ENCODE measurements around the gene TSC22D4. TPM values are rescaled to one million over a fixed set of nuclear protein-coding genes. Genes with fewer than 3 reads are reported as not detected.

The TSC22D4 gene
- total RNA-seq, 3 donors from 2014 or later, result 17.0 to 23.7 (median 19.7) TPM

GRCh38 chr7:100472121-100472851, 6.7 kb downstream of the TSC22D4 start:
- Histone ChIP-seq H3K36me3 (no peaks in the 10 kb centered on the region), H3K4me3 (peak overlapping the region in 2 of 3 donors; percentile 20 to 44), H3K27me3 (no peaks in the 10 kb centered on the region), H3K27ac (peak overlapping the region; percentile 73 to 89), H3K4me1 (peaks cover 14 to 16% of the 10 kb centered on the region in 2 donors), H3K9me3 (no peaks in the 10 kb centered on the region)
- intact Hi-C loops (cut with DNase I; ENCODE audit: low total_unique reads), result no loop called here
- TF ChIP-seq POLR2A (IDR thresholded peaks at IDR 0.05) (no peak), POLR2AphosphoS5 (IDR thresholded peaks at IDR 0.05) (no peak), CTCF (IDR thresholded peaks at IDR 0.05) (no peak)
- no peak for DNase-seq (ENCODE audit: low spot score in 2 of 2)

DNA sequence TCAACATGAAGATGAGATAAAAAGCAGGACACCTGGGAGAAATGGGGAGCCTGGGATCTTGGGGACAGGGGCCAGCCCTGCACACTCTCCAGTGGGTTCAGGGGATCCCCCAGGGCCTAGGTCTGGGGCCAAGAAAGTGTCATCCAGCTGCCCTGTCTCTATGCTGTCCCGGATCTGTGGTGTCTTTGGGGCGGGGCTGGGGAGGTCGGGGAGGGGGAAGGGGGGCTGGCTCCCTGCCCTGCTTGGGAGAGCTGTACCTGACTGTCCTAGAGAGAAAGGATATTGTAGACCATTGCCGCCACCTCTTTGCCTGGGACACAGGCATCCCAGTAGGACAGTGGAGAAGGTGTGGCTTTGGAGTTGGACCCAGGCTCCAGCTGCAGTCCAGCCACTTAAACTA, 8.0 kb downstream of the TSC22D4 start:
- no peak for DNase-seq (ENCODE audit: low spot score in 2 of 2)
- H3K4me3 ChIP-seq, result no peak overlapping the region
- no peaks in the 10 kb centered on the region for H3K27me3 ChIP-seq
- H3K27ac ChIP-seq, result no peak overlapping the region
- TF ChIP-seq CTCF (IDR thresholded peaks at IDR 0.05) (no peak), POLR2A (IDR thresholded peaks at IDR 0.05) (no peak), POLR2AphosphoS5 (IDR thresholded peaks at IDR 0.05) (no peak)
- H3K9me3 ChIP-seq, result no peaks in the 10 kb centered on the region
- intact Hi-C loops (cut with DNase I; ENCODE audit: low total_unique reads), result no loop called here
- no peaks in the 10 kb centered on the region for H3K36me3 ChIP-seq
- peaks cover 7 to 18% of the 10 kb centered on the region in 2 donors for H3K4me1 ChIP-seq

DNA sequence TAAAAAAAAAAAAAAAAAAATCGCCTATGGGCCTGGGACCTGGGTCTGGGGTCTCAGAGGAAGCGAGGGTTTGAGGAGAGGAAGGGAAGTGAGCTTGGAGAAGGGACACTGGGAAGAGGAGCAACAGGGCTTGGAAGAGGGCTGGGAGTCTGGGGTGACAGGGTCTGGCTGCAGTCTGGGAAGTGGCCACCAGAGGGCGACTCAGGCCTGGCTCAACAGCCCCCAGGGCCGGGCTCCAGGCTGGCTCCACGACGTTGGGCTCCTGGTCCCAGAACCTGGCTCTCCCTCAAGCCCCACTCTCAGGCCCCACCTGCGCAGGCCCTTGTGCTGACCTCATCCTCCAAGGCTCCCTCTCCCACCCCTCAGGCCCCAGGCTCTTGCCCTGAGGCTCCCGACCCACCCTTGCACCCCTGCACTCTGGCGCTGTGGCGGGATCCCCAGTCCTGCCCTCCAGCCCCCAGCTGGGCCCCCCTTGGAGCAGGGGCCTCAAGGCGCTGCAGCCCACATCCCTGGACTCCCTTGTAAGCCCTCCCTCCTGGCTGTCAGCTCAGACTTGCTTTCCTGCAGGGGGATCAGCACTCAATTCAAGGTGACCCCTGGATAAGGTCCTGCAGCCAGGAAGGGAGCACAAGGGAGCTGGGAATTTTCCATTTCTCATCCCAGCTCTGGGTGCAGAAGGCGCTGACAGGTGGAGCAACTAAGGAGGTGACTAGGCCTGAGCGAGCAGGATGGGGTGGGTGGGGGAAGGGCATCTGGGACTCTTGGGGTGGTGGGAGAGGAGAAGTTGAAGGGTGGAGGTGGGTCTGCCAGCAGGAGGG, 9.6 kb downstream of the TSC22D4 start:
- intact Hi-C loops (cut with DNase I; ENCODE audit: low total_unique reads), result loop anchor here (5.0 kb wide), 1 partner anchor 93 kb away; no protein-coding TSS in a partner anchor
- no peaks in the 10 kb centered on the region for H3K36me3 ChIP-seq
- H3K4me1 ChIP-seq, result peaks cover 7 to 18% of the 10 kb centered on the region in 2 donors

DNA sequence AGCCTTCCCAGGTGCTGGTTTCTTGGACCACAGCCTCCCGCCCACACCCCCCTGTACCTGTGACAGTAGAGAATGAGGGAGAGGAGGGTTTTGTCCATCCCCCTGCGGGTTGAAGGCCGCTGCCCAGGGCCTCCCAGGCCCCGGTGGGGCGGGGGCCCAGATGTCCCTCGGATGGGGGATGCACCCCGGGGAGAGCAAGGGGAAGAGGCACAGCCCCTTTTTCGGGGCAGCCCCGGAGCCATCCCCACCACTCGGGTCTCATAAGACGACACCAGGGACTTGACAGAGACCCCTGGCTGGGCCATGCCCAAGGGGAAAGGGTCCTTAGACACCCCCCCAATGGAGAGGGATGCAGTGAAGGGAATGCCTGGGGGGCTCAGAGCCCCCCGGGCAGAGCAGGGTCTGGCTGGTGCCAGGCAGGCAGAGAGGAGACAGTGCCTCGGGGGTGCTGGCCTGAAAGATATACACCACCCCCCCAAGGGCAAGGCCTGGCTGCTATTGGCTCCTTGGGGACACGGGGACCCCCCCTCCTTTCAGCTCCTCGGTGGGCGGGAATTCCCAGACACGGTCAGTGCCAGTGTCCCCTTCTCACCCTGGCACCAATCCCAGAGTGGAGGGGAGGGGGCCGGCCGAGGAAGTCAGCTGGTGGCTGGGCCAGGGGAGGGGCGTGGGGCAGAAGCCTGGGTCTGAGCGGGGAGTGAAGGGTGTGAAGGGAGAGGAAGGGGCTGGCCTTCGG, 11.2 kb downstream of the TSC22D4 start:
- DNase-seq (ENCODE audit: low spot score in 2 of 2), result no peak
- peaks cover 4 to 18% of the 10 kb centered on the region in 2 donors for H3K4me1 ChIP-seq
- no peaks in the 10 kb centered on the region for H3K36me3 ChIP-seq
- H3K4me3 ChIP-seq, result peak overlapping the region in 1 of 3 donors; percentile 39
- no peaks in the 10 kb centered on the region for H3K9me3 ChIP-seq
- no peak for TF ChIP-seq CTCF (IDR thresholded peaks at IDR 0.05)
- TF ChIP-seq POLR2AphosphoS5 (IDR thresholded peaks at IDR 0.05), result no peak
- no peak for TF ChIP-seq POLR2A (IDR thresholded peaks at IDR 0.05)
- no peaks in the 10 kb centered on the region for H3K27me3 ChIP-seq
- intact Hi-C loops (cut with DNase I; ENCODE audit: low total_unique reads), result loop anchor here (5.0 kb wide), 1 partner anchor 94 kb away; no protein-coding TSS in a partner anchor
- peak overlapping the region; percentile 68 to 77 for H3K27ac ChIP-seq

More for the DNA sequence above, 9.6 kb downstream of the TSC22D4 start:
- TF ChIP-seq POLR2AphosphoS5 (IDR thresholded peaks at IDR 0.05) (peak in 2 of 3 donors; percentile 8 to 41), CTCF (IDR thresholded peaks at IDR 0.05) (peak; percentile 93 to 98 (median 96)), POLR2A (IDR thresholded peaks at IDR 0.05) (no peak)
- no peaks in the 10 kb centered on the region for H3K9me3 ChIP-seq
- no peaks in the 10 kb centered on the region for H3K27me3 ChIP-seq
- no peak overlapping the region for H3K4me3 ChIP-seq
- DNase-seq (ENCODE audit: low spot score in 2 of 2), result peak; percentile 69 to 88
- peak overlapping the region; percentile 55 to 69 for H3K27ac ChIP-seq
